Muscle of back (tissue), 11 donors: Measurements from ENCODE around the gene SGSM1. TPM values are rescaled to one million over a fixed set of nuclear protein-coding genes. Genes with fewer than 3 reads are reported as not detected.

ENCODE experiments used
- DNase-seq, 3 donors: peaks; one replicate each; pipeline versions ENCODE4 v3.0.0 to v3.0.0-alpha.2; 2013
- polyA plus RNA-seq, 10 donors: library from polyadenylated mRNA; unstranded; fragments of 120-200 nt; gene quantifications; one replicate each; pipeline ENCODE4 v1.2.1, GENCODE V29; 2013; ENCODE audit not compliant: insufficient read length in 10 of 10

Gene SGSM1
- polyA plus RNA-seq, 10 donors, result 0.09 to 0.63 (median 0.20) TPM

DNA sequence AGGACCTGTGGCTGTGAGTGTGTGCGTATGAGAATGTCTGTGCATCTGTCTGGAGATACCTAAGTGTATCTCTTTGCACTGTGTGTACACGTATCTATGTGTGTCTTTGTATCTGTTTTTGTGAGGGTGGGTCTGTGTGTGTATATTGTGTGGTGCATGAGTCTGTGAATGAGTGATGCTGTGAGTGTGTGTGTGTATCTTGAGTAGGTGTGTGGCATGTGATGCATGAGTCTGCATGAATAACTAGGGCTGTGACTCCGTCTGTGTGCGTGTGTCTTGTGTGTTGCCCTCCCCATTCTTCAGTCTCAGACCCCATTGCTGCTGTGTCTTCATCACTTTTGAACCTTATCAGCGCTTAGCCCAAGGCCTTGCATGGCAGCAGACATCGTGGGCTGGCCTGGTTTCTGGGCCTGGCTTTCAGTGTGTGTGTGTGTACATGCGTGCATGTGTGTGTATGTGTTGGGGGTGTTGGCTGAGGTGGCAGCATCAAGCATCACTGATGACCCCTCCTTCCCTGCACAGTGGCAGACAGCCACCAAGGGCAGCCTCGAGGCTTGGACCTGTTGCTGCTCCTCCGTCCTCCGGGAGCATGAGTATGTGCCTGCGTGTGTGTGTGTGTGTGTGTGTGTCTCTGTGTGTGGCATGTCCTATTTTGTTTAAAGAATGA, 1.4 kb downstream of the SGSM1 start:
- no peak for DNase-seq

DNA sequence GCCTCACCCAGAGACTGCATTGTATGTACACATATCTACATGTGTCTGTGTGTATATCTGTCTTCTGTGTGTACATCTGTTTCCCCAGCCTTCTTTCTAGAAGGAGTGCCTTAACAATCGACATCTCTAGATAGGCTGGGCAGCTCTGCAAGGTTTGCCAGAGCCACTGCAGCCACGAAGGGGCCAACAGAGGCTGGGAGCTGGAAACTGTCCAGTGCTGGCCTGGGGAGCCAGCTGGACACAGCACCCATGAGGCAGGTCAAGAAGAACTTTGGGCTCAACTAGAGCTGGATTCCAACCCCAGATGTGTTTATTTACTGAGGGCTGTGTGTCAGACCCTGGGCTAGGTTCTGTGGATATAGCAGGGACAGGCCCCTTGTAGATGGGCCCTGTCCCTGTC, 3.3 kb downstream of the SGSM1 start:
- DNase-seq, result no peak

DNA sequence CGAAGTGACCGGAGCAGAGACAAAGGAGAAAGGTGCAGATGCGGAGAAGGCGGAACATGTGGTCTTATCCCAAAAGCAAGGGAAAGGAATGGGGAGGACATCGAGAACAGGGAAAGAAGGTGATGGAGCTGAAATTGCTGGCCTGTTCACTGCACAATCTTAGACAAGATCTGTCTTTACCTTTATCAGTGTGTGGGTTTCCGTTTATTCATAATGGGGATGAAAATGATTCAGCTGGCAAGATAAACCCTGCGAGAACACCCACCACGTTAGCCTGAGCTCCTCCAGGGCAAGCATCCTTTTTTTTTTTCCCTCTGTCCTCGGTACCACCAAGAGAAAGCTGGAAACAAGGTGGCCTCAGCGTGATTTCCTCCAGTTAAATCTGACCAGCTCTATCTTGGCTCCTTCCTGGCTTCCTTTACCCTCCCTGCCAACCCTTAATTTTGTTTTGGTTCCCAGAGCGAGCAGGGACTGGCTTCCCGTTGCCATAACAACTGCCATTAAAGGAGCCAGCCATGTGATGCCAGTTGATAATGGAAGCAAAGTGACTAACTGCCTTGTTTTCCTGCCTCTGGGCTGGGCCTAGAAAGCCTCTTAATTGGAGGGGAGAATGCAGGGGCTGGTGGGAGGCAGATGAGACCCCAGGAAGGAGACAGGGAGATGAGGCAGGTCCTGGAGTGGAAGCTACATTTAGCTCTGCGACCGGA, 4.2 kb downstream of the SGSM1 start:
- DNase-seq, result no peak

DNA sequence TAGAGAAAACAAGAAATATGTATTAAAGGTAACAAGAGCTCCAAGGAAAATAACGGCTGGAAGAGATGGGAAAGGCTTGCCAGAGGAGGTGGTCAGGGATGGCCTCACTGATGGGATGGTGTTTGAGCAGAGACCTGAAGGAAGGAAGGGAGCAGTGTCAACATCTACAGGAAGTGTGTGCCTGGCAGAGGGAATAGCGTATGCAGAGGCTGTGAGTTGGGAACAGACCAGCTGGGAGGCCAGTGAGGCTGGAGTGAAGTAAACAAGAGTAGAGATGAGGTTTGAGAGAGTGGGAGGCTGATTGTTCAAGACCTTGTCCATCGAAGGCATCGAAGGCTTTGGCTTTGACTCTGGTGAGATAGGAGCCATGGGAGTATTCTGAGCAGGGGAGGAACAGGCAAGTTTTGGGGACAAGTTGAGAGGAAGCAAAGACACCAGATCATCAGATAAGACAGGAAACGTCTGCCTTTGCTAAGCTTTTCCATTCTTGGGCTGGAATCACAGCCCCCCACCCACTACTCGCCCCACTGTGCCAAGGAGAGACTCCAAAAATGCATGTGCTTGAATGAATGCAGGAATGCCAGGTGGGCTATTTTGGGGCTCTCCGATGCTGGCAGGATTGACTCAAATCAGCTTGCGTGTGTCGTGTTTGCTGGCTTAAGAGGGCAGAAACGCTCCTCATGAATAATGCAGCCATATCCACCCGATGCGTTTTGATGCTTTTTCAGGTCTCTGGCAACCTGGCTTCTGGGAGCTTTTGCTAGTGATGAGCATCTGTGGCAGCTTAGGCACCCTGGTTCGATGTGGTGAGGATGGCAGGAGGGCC, 7.2 kb downstream of the SGSM1 start:
- no peak for DNase-seq

DNA sequence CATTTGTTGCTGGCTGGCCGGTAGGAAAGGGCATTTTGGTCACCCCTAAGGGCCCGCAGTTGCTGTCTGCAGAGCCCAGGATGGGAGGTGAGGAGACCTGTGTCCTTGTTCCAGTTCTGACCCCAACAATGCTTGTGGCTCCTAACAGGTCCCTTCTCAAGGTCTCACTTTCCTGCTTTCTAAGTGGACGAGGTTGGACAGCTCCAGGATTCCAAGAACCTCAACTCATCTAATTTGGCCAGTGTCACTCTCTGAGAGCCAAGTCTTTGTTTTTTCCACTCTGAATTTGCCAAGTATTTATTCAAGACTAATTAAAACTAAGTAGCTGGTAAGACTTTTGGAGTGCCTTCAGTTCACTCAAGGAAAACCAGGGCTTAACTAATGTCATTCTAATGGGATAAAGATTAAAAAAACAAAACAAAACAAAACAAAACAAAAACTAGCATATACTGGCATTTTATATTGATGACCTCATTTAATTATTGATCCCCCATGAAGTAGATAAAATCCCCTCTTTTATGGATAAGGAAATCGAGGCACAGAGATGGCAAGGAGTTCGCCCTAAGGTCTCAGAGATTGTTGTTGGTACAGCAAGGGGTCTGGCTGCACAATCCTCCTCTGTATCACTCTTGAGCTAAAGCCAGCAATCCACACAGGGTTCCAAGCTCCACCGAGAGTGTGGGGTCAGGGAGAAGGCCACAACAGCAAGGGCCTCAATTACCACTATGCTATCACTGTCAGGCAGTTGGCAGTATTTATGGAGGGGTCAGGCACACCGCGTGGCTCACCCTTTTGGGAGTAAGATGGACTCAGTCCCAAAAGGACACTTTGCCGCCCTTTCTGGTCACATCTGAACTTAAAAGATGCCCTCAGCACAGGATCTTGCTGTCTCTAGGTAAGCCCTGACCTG, 8.1 kb downstream of the SGSM1 start:
- DNase-seq, result no peak

DNA sequence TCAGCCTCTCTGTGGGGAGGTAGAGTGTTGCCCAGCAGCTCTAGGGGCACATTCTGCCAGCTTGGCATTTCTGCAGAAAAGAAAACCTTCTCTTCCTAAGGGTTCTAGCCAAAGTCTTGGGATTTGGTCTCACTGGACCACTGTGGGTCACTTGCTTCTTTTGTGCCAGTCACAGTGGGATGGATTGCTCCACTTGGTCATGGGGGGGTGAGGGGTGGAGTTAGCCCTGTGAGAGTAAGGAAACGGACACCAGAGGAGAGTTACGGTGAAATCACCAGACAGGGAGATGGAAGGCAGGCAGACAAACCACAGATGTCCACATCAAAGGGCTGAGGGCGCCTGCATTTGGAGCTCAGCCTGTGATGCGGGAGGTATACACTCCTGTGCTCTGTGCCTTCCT, 10.8 kb downstream of the SGSM1 start:
- no peak for DNase-seq

DNA sequence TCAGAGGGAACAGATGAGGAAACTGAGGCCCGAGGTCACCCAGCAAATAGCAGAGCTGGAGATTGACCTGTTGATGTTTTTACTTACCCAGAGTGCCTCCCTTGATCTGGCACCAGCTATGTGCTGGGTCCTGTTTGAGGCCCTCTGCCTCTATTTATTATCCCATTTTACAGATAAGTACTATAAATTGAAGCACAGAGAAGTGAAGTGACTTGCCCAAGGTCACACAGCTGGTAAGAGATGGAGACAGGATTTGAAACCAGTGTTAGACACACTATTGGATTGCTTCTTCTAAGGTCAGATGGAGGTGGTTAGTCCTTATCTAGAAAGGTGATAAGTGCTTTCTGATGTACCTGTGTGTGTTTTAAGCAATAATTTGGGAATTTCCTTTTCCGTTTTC, 13.5 kb downstream of the SGSM1 start:
- DNase-seq, result no peak

DNA sequence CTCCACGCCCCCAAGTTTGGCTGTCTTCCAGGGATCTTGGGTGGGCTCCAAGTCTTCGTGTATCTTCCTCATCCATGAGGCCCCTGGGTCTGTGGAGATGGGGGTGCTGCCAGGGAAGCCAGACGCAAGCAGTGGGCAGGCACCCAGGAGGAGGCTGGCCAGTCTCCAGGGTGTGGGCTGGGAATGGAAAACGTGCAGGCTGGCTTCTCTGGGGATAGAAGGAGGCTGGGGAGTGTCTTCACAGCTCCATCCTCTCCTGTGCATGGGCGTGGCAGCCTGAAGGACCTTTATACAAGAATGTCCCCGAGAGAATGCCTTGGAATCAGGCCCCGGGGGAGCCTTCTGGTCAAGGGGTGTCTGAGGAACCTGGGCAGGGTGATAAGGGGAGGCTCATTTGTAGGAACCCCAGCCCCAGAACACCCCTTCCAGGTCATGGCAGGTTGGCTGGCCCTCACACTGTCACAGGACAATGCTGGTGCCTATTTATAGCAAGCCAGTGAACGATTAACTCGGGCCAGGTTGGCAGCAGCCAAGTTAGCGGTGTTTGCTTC, 14.0 kb downstream of the SGSM1 start:
- no peak for DNase-seq

DNA sequence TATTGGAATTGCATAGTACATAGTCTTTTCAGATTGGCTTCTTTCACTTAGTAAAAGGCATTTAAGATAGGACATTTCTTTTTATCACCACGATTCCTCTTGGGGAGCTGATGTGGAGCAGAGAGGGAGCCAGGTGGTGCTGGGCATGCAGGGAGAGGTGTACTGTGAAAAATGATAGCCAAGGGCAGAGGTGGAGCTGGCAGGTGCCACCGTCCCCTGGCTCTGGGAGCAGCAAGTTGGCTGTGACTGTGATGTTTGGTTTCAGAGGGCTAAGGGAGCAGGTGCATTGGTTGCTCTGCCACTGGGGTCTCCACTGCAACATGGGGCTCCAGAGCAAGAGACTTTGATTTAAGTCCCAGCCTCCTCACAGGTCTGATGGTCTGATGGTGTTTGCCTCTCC, 16.5 kb downstream of the SGSM1 start:
- DNase-seq, result no peak

DNA sequence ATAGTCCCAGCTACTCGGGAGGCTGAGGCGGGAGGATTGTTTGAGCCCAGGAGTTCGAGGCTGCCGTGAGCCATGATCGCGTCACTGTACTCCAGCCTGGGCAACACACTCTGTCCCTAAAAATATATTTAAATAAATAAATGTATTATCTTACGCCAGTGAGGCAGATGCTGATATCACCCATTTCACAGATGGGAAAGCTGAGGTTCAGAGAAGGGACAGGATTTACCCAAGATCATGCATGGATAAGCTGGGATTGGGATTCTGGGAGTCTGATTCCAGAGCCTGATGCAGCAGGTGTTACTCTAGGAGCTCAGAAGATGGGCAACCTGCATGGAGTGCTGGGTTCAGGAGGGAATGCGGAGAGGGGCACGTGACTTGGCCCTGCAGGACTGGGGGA, 17.8 kb downstream of the SGSM1 start:
- DNase-seq, result no peak

DNA sequence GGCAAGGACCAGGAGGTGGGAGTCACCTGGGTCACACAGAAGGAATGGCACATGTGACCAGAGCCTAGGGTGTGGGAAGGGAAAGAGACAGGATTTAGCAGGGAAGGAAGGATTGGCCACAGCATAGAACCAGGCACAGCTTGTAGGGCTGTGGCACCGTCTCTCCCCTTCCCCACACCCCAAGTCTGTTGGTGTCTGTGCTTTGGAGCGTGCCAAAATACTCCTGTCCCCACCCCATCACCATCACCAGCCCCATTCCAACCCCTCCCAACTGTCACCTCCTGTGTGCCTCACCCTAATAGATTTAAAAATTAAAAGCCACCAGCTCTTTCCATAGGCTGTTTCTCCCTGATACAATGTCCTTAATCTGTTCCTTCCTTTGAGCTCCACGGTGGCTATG, 18.2 kb downstream of the SGSM1 start:
- DNase-seq, result no peak

DNA sequence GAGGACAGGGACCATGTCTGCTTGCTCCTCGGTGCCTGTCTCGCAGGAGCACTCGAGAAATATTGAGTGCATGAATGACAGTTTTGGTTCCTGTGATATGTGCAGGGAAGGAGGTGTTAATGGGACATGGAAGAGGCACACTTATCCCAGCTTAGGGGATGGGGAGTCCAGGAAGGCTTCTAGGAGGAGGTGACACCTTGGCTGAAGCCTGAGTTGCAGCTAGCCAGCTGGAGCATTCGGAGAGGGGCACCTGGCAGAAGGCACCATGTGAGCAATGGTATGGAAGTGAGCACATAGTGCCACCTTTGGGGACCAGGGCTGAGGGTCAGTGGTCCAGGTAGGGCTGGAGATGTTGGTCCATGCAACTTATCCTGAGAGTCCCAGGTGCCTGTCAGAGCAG, 18.9 kb downstream of the SGSM1 start:
- no peak for DNase-seq

DNA sequence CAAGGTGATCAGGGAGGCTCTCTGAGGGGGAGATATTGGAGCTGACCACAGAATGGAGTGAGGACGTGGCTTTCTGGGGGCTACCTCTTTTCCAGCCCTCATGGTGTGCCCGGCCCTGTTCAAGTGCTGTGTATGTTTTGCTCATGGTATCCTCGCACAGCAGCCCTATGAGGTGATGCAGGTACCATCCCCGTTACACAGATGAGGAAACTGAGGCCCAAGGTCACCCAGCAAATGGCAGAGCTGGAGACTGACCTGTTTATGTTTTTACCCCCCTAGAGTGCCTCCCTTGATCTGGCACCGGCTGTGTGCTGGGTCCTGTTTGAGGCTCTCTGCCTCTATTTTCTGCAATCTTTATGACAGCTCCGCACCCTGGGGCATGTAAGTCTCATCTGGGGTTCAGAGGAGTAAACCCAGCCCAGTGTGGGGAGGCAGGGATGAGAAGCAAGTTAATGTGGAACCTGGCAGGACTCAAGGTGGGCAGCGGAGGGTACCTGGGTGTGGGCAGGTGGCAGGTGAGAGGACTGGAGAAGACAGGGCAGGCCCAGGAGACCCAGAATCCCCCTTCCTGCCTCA, 20.8 kb downstream of the SGSM1 start:
- no peak for DNase-seq

DNA sequence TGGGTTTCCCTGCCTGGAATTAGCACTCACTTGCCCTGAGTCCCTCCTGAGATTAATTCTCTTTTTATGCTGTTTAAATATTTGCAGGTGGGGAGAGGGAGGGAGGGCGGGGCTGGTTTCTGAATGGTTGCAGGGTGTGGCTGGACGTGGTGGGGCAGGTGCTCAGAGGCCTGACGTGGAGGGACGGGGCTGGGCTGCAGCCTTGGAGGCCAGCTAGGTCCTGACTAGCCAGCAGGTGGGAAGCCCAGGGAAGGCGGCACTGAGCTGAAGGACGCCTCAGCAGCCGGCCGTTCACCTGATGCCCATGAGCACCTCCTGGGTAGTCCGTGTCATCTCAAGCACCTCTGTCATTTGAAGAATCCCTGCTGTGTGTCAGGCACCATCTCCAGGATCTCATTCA, 21.3 kb downstream of the SGSM1 start:
- DNase-seq, result no peak

DNA sequence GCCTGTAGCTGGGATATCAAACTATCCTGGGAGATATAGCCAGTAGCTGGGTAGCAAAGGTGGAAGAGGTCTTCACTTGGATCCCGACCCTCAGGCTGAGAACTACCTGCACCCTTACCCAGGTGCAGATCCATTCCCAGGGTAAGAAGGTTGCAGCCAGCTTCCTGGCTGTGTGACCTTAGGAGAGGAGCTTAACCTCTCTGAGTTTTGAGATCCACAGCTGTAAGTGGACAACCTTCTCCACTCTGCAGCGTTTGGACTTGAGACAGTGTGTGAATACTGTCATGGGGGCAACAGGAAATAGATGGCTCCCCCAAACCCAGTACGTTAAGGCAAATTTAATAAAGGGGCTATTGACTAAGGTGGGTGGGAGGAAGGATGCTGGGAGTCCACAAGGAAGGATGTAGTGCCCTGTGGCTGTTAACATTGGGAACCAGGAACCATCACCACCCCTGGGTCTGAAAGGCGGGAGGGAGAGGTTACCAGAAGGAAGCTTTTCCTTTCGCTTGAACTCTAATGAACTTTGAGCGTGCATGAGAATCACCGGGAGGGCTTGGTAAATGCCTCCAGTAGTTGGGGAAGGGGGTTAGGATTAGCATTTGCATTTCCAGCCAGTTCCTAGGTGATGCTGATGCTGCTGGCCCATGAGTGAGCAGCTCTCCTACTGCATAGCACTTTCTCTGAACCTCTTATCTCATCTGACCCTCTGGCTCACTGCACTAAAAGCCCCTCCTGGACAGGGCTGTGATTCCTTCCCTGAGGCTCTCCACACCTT, 24.4 kb downstream of the SGSM1 start:
- no peak for DNase-seq

DNA sequence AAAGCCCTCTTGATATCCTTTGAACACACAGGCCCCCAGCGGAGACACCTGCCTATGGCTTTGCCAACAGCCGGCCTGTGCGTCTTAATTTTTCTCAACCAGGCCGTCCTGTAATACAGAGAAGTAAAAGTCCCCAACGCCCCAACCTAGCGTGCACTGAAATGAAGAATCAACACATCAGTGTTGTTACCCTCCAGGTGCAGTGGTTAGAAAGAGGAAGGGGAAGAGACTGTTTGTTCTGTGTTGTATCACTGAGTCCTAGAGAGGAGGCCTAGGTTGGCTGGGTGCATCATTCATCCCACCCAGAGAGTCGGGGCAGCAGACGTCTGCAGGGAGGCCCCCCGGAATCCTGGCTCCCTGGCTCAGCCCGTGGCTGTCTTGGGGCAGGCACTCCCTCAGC, 25.7 kb downstream of the SGSM1 start:
- no peak for DNase-seq

DNA sequence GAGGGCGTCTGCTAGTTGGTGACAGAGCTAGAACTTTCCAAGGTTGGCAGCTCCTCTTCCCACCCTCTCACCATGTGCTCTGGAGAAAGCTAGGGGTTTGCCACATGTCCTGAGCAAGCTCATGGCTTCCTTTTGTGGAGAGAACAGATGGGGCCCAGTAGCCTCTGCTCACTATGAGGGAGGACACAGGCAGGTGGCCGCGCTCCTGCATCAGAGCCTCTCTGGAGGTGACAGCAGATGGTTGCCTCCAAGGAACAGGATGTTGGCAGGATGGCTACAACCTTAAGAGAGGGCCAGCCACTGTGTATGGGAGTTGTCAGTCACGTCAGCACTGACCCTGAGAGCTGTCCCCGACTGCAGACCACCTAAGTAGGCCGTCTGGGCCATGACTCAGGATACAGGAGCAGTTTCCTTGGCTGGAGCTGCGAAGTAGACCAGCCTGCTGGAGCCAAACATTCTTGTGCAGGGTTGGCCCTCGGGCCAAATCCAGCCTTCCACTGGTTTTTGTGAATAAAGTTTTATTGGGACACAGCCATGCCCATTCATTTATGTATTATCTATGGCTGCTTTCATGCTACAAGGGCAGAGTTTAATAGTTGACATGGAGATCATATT, 28.0 kb downstream of the SGSM1 start:
- DNase-seq, result no peak

DNA sequence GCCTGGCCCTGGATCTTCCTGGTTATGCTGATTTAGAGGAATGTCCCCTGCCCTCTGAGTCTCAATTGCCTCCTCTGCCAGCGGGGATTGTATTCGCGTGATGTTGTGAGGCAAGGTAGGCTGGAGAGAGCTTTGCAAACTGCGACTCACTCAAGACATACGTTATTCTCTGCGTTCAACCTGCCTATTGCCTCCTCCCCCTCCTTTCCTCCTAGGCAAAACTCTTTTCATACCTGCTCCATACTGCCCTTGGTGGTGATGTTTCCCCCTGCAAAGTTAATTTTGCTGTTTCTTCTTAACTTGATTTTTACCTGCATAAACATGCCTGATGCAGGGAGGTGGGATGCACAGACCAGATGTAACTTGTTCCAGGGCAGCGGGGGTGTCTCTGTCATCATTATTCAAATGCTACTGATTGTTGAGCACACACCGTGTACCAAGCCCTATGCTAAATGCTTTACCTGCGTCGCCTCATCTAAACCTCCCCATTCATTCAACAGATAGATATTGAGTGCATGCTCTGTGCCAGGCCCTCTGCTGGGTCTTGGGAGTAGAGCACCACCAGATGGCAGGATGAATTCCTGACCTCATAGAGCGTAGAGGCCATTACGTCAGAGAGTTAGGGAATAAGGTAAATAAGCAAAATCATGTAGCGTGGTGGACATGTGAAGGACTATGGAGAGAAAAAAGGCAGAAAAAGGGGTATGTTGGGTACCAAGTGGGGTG, 29.0 kb downstream of the SGSM1 start:
- DNase-seq, result no peak

DNA sequence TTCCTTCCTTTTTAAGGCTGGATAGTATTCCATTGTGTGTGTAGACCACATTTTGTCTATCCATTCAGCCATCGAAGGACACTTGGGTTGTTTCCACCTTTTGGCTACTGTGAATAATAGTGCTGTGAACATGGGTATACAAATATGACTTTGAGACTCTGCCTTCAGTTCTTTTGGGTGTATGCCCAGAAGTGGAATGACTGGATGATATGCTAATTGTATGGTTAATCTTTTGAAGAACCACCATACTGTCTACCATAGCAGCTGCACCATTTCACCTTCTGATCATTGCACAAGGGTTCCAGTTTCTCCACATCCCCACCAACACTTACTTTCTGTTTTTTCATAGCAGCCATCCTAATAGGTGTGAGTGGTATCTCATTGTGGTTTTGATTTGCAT, 30.3 kb downstream of the SGSM1 start:
- DNase-seq, result no peak
